Ishikawa (cell line): ENCODE data around the gene KMT2D.

Experiments
- CREB1 ChIP-seq: IDR thresholded peaks from 2 replicates; pipeline ENCODE4 v1.6.1; 2012; ENCODE audit warnings: low read depth
- EGR1 ChIP-seq: IDR thresholded peaks from 2 replicates; pipeline ENCODE4 v1.6.1; 2012
- EP300 ChIP-seq: IDR thresholded peaks from 2 replicates; pipeline ENCODE4 v1.6.1; 2012; ENCODE audit warnings: borderline replicate concordance
- RAD21 ChIP-seq: IDR thresholded peaks from 2 replicates; pipeline ENCODE4 v1.6.1; 2012; ENCODE audit warnings: low read depth
- TCF12 ChIP-seq: IDR thresholded peaks from 2 replicates; pipeline ENCODE4 v1.6.1; 2012; ENCODE audit warnings: low read depth
- YY1 ChIP-seq: IDR thresholded peaks from 2 replicates; pipeline ENCODE4 v1.6.1; 2012; ENCODE audit warnings: low read depth
- ZBTB7A ChIP-seq: IDR thresholded peaks from 2 replicates; pipeline ENCODE4 v1.6.1; 2012; ENCODE audit warnings: low read depth

DNA sequence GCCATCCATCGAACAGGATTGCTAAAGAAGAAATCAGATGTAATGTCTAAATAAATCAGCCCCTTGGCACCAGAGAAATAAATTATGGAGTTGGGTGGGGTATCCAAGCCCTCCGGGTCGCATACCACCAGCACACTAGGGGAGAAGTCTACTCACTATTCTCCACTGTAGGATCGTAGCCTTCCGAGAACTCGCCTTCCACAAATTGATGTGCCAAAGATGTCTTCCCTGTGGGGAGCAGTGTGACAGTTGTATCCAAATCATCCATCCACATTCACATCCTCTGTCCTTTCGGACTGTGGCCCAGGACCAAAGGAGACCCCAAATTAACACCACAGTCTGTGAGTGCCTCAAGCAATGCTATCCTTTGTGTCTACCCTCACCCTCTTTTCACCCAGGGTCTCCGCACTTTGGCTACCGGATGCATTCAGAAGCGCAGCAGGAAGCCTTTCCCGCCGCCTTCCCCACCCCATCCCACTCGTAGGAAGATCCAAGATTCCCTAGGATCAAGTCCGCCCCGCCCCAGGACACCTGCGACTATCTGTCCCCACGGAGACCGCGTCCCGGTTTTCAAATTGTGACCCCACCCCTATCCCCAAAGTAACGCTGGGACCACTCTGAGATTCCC lies 8.4 kb upstream of the KMT2D start:
- TF ChIP-seq TCF12, result no peak
- TF ChIP-seq EP300, result no peak
- no peak for TF ChIP-seq EGR1
- no peak for TF ChIP-seq RAD21
- TF ChIP-seq CREB1, result no peak
- TF ChIP-seq YY1, result no peak
- TF ChIP-seq ZBTB7A, result no peak
